ENCODE data around the gene CYP4A22. TPM values are rescaled to one million over a fixed set of nuclear protein-coding genes. Genes with fewer than 3 reads are reported as not detected.
"Not testable (repeated sequence)": the region's sequence is repeated elsewhere in the genome, so short reads cannot be mapped to it uniquely, and the experiment has no call there.

CYP4A22 gene
- total and polyA plus RNA-seq, 5 donors from 2014 or later, result not detected

- H3K9me3 Mint-ChIP-seq; H3K36me3 ChIP-seq (ENCODE audit: control insufficient read depth, insufficient read depth, low read length); ATAC-seq (ENCODE audit: low read depth in 2 of 2); H3K36me3 Mint-ChIP-seq; H3K27ac Mint-ChIP-seq; H3K27ac ChIP-seq (ENCODE audit: insufficient read depth, low read length, poor library complexity, severe bottlenecking); H3K9me3 ChIP-seq (ENCODE audit: control insufficient read depth in 2 of 2, low read length in 2 of 2); H3K27me3 Mint-ChIP-seq; H3K27me3 ChIP-seq (ENCODE audit: control insufficient read depth, insufficient read depth, low read length); H3K4me1 Mint-ChIP-seq; DNase-seq; H3K4me1 ChIP-seq (ENCODE audit: control insufficient read depth, insufficient read depth, low read length, poor library complexity, severe bottlenecking); H3K4me3 ChIP-seq (ENCODE audit: low read depth, low read length); H3K4me3 Mint-ChIP-seq: not testable (repeated sequence)
Measured at GRCh38 chr1:47121039-47121438, 16.2 kb upstream of the CYP4A22 start.

DNA sequence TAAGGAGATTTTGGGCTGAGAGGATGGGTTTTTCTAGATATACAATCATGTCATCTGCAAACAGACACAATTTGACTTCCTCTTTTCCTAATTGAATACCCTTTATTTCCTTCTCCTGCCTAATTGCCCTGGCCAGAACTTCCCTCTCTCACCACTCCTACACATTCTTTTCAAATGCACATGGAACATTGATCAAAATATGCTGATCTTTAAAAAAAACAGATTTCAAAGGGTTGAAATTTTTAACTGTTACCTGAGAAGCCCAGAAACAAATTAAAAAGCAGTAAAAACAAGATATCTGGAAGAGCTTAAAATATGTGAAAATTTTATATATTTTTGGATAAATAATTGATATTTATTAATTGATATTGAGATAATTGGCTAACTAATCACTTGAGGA, 12.4 kb upstream of the CYP4A22 start:
- not testable (repeated sequence) for H3K4me3 ChIP-seq (ENCODE audit: low read depth, low read length); H3K36me3 ChIP-seq (ENCODE audit: control insufficient read depth, insufficient read depth, low read length); H3K9me3 ChIP-seq (ENCODE audit: control insufficient read depth in 2 of 2, low read length in 2 of 2); H3K27me3 Mint-ChIP-seq; H3K27ac Mint-ChIP-seq; H3K9me3 Mint-ChIP-seq; H3K27ac ChIP-seq (ENCODE audit: insufficient read depth, low read length, poor library complexity, severe bottlenecking); DNase-seq; H3K27me3 ChIP-seq (ENCODE audit: control insufficient read depth, insufficient read depth, low read length); ATAC-seq (ENCODE audit: low read depth in 2 of 2); H3K4me1 Mint-ChIP-seq; H3K36me3 Mint-ChIP-seq; H3K4me3 Mint-ChIP-seq; H3K4me1 ChIP-seq (ENCODE audit: control insufficient read depth, insufficient read depth, low read length, poor library complexity, severe bottlenecking)

DNA sequence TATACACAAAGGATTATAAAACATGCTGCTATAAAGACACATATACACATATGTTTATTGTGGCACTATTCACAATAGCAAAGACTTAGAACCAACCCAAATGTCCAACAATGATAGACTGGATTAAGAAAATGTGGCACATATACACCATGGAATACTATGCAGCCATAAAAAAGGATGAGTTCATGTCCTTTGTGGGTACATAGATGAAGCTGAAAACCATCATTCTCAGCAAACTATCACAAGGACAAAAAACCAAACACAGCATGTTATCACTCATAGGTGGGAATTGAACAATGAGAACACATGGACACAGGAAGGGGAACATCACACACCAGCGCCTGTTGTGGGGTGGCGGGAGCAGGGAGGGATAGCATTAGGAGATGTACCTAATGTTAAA, 10.2 kb upstream of the CYP4A22 start:
- H3K27me3 Mint-ChIP-seq; H3K36me3 Mint-ChIP-seq; H3K4me3 ChIP-seq (ENCODE audit: low read depth, low read length); H3K9me3 Mint-ChIP-seq; H3K4me3 Mint-ChIP-seq; H3K27ac Mint-ChIP-seq; H3K27me3 ChIP-seq (ENCODE audit: control insufficient read depth, insufficient read depth, low read length); H3K27ac ChIP-seq (ENCODE audit: insufficient read depth, low read length, poor library complexity, severe bottlenecking); H3K4me1 Mint-ChIP-seq; ATAC-seq (ENCODE audit: low read depth in 2 of 2); DNase-seq; H3K9me3 ChIP-seq (ENCODE audit: control insufficient read depth in 2 of 2, low read length in 2 of 2); H3K36me3 ChIP-seq (ENCODE audit: control insufficient read depth, insufficient read depth, low read length); H3K4me1 ChIP-seq (ENCODE audit: control insufficient read depth, insufficient read depth, low read length, poor library complexity, severe bottlenecking): not testable (repeated sequence)

DNA sequence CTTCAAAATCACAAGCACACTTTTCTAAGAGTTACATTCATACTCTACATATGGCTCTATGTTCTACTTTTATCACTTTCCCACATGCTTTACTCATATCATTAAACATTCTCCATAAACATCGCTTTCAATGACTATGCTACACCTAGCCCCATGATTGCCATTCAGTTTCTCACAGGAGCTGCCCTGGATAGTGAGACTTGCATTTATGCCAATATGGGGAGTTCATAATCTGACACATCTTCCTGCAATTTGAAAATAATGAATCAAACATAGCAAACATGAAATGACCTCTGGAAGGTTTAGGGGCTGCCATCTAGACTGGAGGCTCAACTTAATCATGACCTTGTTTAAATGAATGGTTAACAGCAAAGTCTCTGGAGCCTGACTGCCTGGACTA, 9.0 kb upstream of the CYP4A22 start:
- no peaks in the 10 kb centered on the region for H3K36me3 ChIP-seq (ENCODE audit: control insufficient read depth, insufficient read depth, low read length)
- Mint-ChIP-seq H3K27ac (no peak overlapping the region), H3K27me3 (peaks cover 7% of the 10 kb centered on the region), H3K4me3 (no peak overlapping the region), H3K36me3 (no peaks in the 10 kb centered on the region), H3K4me1 (no peaks in the 10 kb centered on the region), H3K9me3 (peaks cover 0 to 4% (median 0%) of the 10 kb centered on the region in 7 donors)
- no peak overlapping the region for H3K27ac ChIP-seq (ENCODE audit: insufficient read depth, low read length, poor library complexity, severe bottlenecking)
- H3K4me1 ChIP-seq (ENCODE audit: control insufficient read depth, insufficient read depth, low read length, poor library complexity, severe bottlenecking), result no peaks in the 10 kb centered on the region
- no peak for DNase-seq
- no peak overlapping the region for H3K4me3 ChIP-seq (ENCODE audit: low read depth, low read length)
- H3K9me3 ChIP-seq (ENCODE audit: control insufficient read depth in 2 of 2, low read length in 2 of 2), result no peaks in the 10 kb centered on the region
- no peaks in the 10 kb centered on the region for H3K27me3 ChIP-seq (ENCODE audit: control insufficient read depth, insufficient read depth, low read length)
- no peak for ATAC-seq (ENCODE audit: low read depth in 2 of 2)

DNA sequence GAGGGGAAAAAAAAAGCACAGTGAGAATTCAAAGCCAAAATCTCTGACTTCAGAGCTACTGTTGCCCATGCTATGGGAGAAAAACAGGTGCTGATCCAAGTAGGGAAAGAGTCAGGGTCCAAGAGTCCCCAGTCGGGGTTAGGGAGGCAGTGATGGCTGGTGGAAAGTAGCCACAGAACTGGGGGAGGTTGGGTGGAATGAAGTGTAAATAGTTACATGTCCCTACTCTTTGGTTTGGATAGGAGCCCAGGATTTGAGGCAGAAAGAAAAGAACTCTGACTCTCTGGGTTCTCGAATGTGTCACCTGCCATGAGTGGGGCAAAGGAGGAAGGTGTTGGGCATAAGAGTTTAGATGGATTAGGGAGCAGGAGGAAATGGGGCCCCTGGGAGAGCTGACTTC, 8.4 kb upstream of the CYP4A22 start:
- H3K27ac ChIP-seq (ENCODE audit: insufficient read depth, low read length, poor library complexity, severe bottlenecking); H3K27me3 ChIP-seq (ENCODE audit: control insufficient read depth, insufficient read depth, low read length); H3K36me3 Mint-ChIP-seq; H3K9me3 ChIP-seq (ENCODE audit: control insufficient read depth in 2 of 2, low read length in 2 of 2); H3K4me3 ChIP-seq (ENCODE audit: low read depth, low read length); H3K4me3 Mint-ChIP-seq; DNase-seq; H3K27me3 Mint-ChIP-seq; H3K4me1 ChIP-seq (ENCODE audit: control insufficient read depth, insufficient read depth, low read length, poor library complexity, severe bottlenecking); H3K27ac Mint-ChIP-seq; H3K9me3 Mint-ChIP-seq; H3K4me1 Mint-ChIP-seq; ATAC-seq (ENCODE audit: low read depth in 2 of 2); H3K36me3 ChIP-seq (ENCODE audit: control insufficient read depth, insufficient read depth, low read length): not testable (repeated sequence)

- ATAC-seq (ENCODE audit: low read depth in 2 of 2), result not testable (repeated sequence)
Measured at GRCh38 chr1:47129489-47130230, 7.6 kb upstream of the CYP4A22 start.

DNA sequence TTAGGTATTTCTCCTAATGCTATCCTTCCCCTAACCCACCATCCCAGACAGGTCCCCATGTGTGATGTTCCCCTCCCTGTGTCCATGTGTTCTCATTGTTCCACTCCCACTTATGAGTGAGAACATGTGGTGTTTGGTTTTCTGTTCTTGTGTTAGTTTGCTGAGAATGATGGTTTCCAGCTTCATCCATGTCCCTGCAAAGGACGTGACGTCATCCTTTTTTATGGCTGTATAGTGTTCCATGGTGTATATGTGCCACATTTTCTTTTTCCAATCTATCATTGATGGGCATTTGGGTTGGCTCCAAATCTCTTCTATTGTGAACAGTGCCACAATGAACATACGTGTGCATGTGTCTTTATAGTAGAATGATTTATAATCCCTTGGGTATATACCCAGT, 4.6 kb upstream of the CYP4A22 start:
- not testable (repeated sequence) for DNase-seq; H3K4me3 Mint-ChIP-seq; H3K4me1 Mint-ChIP-seq; H3K27me3 ChIP-seq (ENCODE audit: control insufficient read depth, insufficient read depth, low read length); H3K27ac Mint-ChIP-seq; ATAC-seq (ENCODE audit: low read depth in 2 of 2); H3K36me3 ChIP-seq (ENCODE audit: control insufficient read depth, insufficient read depth, low read length); H3K4me1 ChIP-seq (ENCODE audit: control insufficient read depth, insufficient read depth, low read length, poor library complexity, severe bottlenecking); H3K4me3 ChIP-seq (ENCODE audit: low read depth, low read length); H3K9me3 ChIP-seq (ENCODE audit: control insufficient read depth in 2 of 2, low read length in 2 of 2); H3K36me3 Mint-ChIP-seq; H3K27ac ChIP-seq (ENCODE audit: insufficient read depth, low read length, poor library complexity, severe bottlenecking); H3K9me3 Mint-ChIP-seq; H3K27me3 Mint-ChIP-seq

More at GRCh38 chr1:47129489-47130230, 7.6 kb upstream of the CYP4A22 start:
- not testable (repeated sequence) for H3K4me3 ChIP-seq (ENCODE audit: low read depth, low read length); H3K4me1 ChIP-seq (ENCODE audit: control insufficient read depth, insufficient read depth, low read length, poor library complexity, severe bottlenecking); H3K36me3 Mint-ChIP-seq; H3K27ac Mint-ChIP-seq; H3K4me3 Mint-ChIP-seq; H3K9me3 ChIP-seq (ENCODE audit: control insufficient read depth in 2 of 2, low read length in 2 of 2); DNase-seq; H3K27me3 Mint-ChIP-seq; H3K9me3 Mint-ChIP-seq; H3K36me3 ChIP-seq (ENCODE audit: control insufficient read depth, insufficient read depth, low read length); H3K27ac ChIP-seq (ENCODE audit: insufficient read depth, low read length, poor library complexity, severe bottlenecking); H3K4me1 Mint-ChIP-seq; H3K27me3 ChIP-seq (ENCODE audit: control insufficient read depth, insufficient read depth, low read length)

DNA sequence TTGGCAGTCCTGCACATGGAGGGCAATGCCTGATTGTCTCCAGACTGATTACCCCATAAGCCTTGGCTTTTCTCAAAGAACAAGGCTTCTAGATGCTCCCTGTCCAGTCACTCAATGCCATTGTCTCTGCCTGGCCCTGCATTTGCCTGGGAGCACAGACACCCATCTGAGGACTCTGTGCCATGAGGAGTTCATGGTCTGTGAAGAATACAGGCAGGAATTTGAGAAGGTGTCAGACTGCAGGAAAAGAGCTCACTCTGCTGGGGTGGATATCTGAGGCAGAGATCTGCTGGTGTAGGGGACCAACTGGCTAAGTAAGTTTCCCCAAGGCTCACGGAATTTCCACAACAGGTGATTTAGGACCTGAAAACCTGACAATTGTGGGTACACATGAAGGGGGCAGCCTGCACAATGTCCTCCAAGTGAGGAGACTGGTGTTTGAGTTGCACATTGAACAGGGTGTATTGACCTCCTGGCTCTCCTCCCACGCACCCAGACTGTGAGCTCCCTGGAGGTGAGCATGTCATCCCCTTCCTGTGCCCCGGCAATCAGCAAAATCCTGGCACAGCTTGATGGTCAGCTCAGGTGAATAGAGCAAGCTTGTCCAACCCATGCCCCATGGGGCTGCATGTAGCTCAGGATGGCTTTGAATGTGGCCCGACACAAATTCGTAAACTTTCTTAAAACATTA, 829 bp downstream of the CYP4A22 start:
- H3K27me3 ChIP-seq (ENCODE audit: control insufficient read depth, insufficient read depth, low read length), result no peaks in the 10 kb centered on the region
- no peak overlapping the region for H3K27ac Mint-ChIP-seq

More for the DNA sequence above, 829 bp downstream of the CYP4A22 start:
- no peak overlapping the region for H3K27ac ChIP-seq (ENCODE audit: insufficient read depth, low read length, poor library complexity, severe bottlenecking)
- H3K4me3 ChIP-seq (ENCODE audit: low read depth, low read length), result no peak overlapping the region
- Mint-ChIP-seq H3K27me3 (no peaks in the 10 kb centered on the region), H3K4me3 (no peak overlapping the region), H3K9me3 (peaks cover 0 to 2% (median 0%) of the 10 kb centered on the region in 7 donors), H3K36me3 (no peaks in the 10 kb centered on the region), H3K4me1 (no peaks in the 10 kb centered on the region)
- DNase-seq, result no peak
- no peaks in the 10 kb centered on the region for H3K9me3 ChIP-seq (ENCODE audit: control insufficient read depth in 2 of 2, low read length in 2 of 2)
- no peak for ATAC-seq (ENCODE audit: low read depth in 2 of 2)
- H3K4me1 ChIP-seq (ENCODE audit: control insufficient read depth, insufficient read depth, low read length, poor library complexity, severe bottlenecking), result no peaks in the 10 kb centered on the region
- no peaks in the 10 kb centered on the region for H3K36me3 ChIP-seq (ENCODE audit: control insufficient read depth, insufficient read depth, low read length)
